Liver (tissue), 3 donors: ENCODE results near the gene ARSK.

Source experiments
- FOXA1 ChIP-seq: IDR thresholded peaks from 2 replicates; pipeline ENCODE4 v1.6.1; 2016; ENCODE audit warnings: antibody characterized with exemption
- HNF4G ChIP-seq: IDR thresholded peaks from 2 replicates; pipeline ENCODE4 v1.6.1; 2016; ENCODE audit warnings: antibody characterized with exemption
- RAD21 ChIP-seq, 2 donors: IDR thresholded peaks; 2 replicates each; pipeline ENCODE4 v1.6.1; 2016; ENCODE audit warnings: antibody characterized with exemption in 2 of 2, mild to moderate bottlenecking in 2 of 2
- RXRA ChIP-seq, 2 donors: IDR thresholded peaks; 2 replicates each; pipeline ENCODE4 v1.6.1; 2017 to 2018; ENCODE audit warnings: antibody characterized with exemption in 2 of 2, mild to moderate bottlenecking in 1 of 2
- TF ChIP-seq, protein P1 (sequence below): fragments of 150-350 bp; IDR thresholded peaks from 2 replicates; pipeline ENCODE4 v1.5.1; 2017; ENCODE audit warnings: improper control_type of control experiment, low read depth, low read length; ENCODE audit not compliant: missing input control
- donor health status: healthy.
- donor health status: healthy.

DNA sequence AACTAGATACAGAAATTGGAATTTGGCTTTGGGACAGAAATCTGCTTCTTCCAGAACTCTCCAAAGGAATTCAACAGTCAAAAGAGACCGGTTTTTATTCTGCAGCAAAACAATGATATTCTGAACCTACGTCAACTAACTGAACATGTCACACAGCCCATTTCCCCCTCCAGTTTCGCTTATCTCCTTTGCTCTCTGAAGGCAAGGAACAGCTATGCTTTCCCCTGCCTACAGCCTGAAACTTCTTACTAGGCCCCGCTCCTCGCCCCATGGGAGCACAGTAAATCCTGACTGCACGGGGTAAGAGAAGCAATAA is 612 bp upstream of the ARSK start:
- TF ChIP-seq, protein P1, sequence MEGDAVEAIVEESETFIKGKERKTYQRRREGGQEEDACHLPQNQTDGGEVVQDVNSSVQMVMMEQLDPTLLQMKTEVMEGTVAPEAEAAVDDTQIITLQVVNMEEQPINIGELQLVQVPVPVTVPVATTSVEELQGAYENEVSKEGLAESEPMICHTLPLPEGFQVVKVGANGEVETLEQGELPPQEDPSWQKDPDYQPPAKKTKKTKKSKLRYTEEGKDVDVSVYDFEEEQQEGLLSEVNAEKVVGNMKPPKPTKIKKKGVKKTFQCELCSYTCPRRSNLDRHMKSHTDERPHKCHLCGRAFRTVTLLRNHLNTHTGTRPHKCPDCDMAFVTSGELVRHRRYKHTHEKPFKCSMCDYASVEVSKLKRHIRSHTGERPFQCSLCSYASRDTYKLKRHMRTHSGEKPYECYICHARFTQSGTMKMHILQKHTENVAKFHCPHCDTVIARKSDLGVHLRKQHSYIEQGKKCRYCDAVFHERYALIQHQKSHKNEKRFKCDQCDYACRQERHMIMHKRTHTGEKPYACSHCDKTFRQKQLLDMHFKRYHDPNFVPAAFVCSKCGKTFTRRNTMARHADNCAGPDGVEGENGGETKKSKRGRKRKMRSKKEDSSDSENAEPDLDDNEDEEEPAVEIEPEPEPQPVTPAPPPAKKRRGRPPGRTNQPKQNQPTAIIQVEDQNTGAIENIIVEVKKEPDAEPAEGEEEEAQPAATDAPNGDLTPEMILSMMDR, result no peak
- TF ChIP-seq FOXA1, result no peak
- no peak for TF ChIP-seq RXRA (IDR thresholded peaks at IDR 0.05)
- TF ChIP-seq RAD21 (IDR thresholded peaks at IDR 0.05), result no peak
- TF ChIP-seq HNF4G, result no peak
